Keratinocyte (primary cell): ENCODE measurements around the gene UNC119B. TPM values are rescaled to one million over a fixed set of nuclear protein-coding genes. Genes with fewer than 3 reads are reported as not detected.

ENCODE experiments used
- DNase-seq: peaks from one replicate; pipeline ENCODE4 v3.0.0-alpha.2; 2011; ENCODE audit warnings: low read depth, missing footprints, low spot score
- FAIRE-seq: peaks from 2 replicates; lab custom pipeline; 2011; peaks lifted over from hg19 to GRCh38; lab: Jason Lieb, UNC
- H2AFZ ChIP-seq: 2 replicates; pipeline ENCODE4 v1.6.0; 2012; ENCODE audit warnings: low read length, control low read depth, inconsistent platforms; ENCODE audit not compliant: control insufficient read depth
- H3K27ac ChIP-seq: 2 replicates; pipeline ENCODE4 v1.5.1; 2011; ENCODE audit warnings: low read length; ENCODE audit not compliant: control insufficient read depth, insufficient read depth
- H3K27me3 ChIP-seq: 3 replicates; pipeline ENCODE4 v1.6.0; 2011; ENCODE audit warnings: low read length; ENCODE audit not compliant: control insufficient read depth, insufficient read depth; ENCODE audit errors: extremely low read depth
- H3K36me3 ChIP-seq, 2 experiments: 2 replicates in 1 of 2; 3 replicates in 1 of 2; pipeline ENCODE4 v1.5.1; 2011; ENCODE audit warnings: low read length in 2 of 2, mild to moderate bottlenecking in 1 of 2; ENCODE audit not compliant: control insufficient read depth in 2 of 2, insufficient read depth in 2 of 2; ENCODE audit errors: extremely low read depth in 1 of 2
- H3K4me1 ChIP-seq: 3 replicates; pipeline ENCODE4 v1.5.1; 2011; ENCODE audit warnings: low read length; ENCODE audit not compliant: control insufficient read depth, insufficient read depth; ENCODE audit errors: extremely low read depth
- H3K4me2 ChIP-seq: 3 replicates; pipeline ENCODE4 v1.6.0; 2011; ENCODE audit warnings: low read depth, low read length; ENCODE audit not compliant: control insufficient read depth, insufficient read depth; ENCODE audit errors: extremely low read depth
- H3K4me3 ChIP-seq, 3 experiments: fragments of 200-600 bp in 1 of 3; sonication (generic) in 1 of 3; 2 replicates in 2 of 3; 3 replicates in 1 of 3; pipeline ENCODE4 v1.5.1; 2011 to 2016; ENCODE audit warnings: low read length in 3 of 3, mild to moderate bottlenecking in 3 of 3, control low read depth in 2 of 3, inconsistent platforms in 1 of 3, low read depth in 1 of 3, mixed read lengths in 1 of 3, mixed run types in 1 of 3, moderate library complexity in 1 of 3; ENCODE audit not compliant: control insufficient read depth in 2 of 3, insufficient read depth in 2 of 3; ENCODE audit errors: extremely low read depth in 1 of 3
- H3K79me2 ChIP-seq: 2 replicates; pipeline ENCODE4 v1.6.0; 2012; ENCODE audit warnings: low read length; ENCODE audit not compliant: control insufficient read depth, insufficient read depth
- H3K9ac ChIP-seq: 3 replicates; pipeline ENCODE4 v1.6.0; 2011; ENCODE audit warnings: low read length; ENCODE audit not compliant: control insufficient read depth, insufficient read depth; ENCODE audit errors: extremely low read depth
- H3K9me1 ChIP-seq: 3 replicates; pipeline ENCODE4 v1.6.0; 2011; ENCODE audit warnings: low read length; ENCODE audit not compliant: control insufficient read depth, insufficient read depth; ENCODE audit errors: extremely low read depth
- H3K9me3 ChIP-seq: 2 replicates; pipeline ENCODE4 v1.5.1; 2012; ENCODE audit warnings: low read depth, low read length; ENCODE audit not compliant: control insufficient read depth
- H4K20me1 ChIP-seq: 3 replicates; pipeline ENCODE4 v1.6.0; 2011; ENCODE audit warnings: low read length; ENCODE audit not compliant: control insufficient read depth, insufficient read depth; ENCODE audit errors: extremely low read depth
- CTCF ChIP-seq, 3 experiments: IDR thresholded peaks in 1 of 3; conservative IDR thresholded peaks in 1 of 3; optimal IDR thresholded peaks in 1 of 3; 2 replicates in 2 of 3; 3 replicates in 1 of 3; pipeline versions ENCODE3 to v1.5.1; 2011; ENCODE audit warnings: low read length in 3 of 3, mild to moderate bottlenecking in 3 of 3, moderate library complexity in 2 of 3, control low read depth in 1 of 3, inconsistent platforms in 1 of 3; ENCODE audit not compliant: insufficient read depth in 2 of 3; ENCODE audit errors: extremely low read depth in 1 of 3
- EZH2 ChIP-seq: IDR thresholded peaks from one replicate; pipeline ENCODE4 v1.6.1; 2012; ENCODE audit warnings: inconsistent platforms, mild to moderate bottlenecking, low read length, moderate library complexity
- dilution Hi-C: fragments of 300-500 bp; cut with MboI; formaldehyde crosslinking; loops from one replicate; pipeline ENCODE4 v1.7.0; 2020; ENCODE audit warnings: low sequenced_read_pairs; ENCODE audit not compliant: extremely low pct_ligation_motif_present
- polyA plus RNA-seq, 5 experiments: library from polyadenylated mRNA; depleted of rRNA in 3 of 5; stranded (reverse) in 3 of 5; stranded (forward) in 1 of 5; unstranded in 1 of 5; fragments of >200 nt; gene quantifications; 1 replicate in 1 of 5; 2 replicates in 3 of 5; 3 replicates in 1 of 5; pipeline versions ENCODE4 v1.2.1 to v1.2.3, GENCODE V29; 2011 to 2012; ENCODE audit warnings: missing spikeins in 2 of 5, low read depth in 1 of 5, low replicate concordance in 1 of 5

Gene UNC119B
- polyA plus RNA-seq, 1 donor (not counting 4 experiments of a cell fraction or from before 2014, with no cell fraction given), result 22.0 TPM

DNA sequence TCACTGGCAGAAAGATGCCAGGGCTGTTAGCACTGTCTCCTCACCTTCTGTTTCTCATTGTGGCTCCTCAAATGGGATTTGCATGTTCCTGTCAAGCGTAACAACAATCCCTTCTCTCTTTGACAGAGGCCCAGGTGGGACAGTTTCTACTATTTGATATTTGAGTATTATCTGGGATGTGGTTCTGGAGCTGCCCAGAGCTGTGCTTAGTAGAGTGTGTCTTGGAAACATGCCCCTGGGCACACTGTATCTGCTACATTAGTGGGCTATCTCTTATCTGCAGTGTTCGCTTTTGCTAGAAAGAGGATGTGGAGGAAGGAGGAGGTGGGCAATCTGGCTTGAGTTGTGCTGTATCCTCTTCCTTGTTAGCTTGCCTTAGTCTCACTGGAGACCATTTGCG is 11.6 kb downstream of the UNC119B start:
- Histone ChIP-seq H3K4me1 (peaks cover 14% of the 10 kb centered on the region), H3K27me3 (no peaks in the 10 kb centered on the region), H4K20me1 (no peaks in the 10 kb centered on the region), H3K9me3 (no peaks in the 10 kb centered on the region), H3K9me1 (no peaks in the 10 kb centered on the region), H3K9ac (no peak overlapping the region), H3K4me3 (no peak overlapping the region), H3K4me2 (no peak overlapping the region), H3K36me3 (peaks cover 27 to 40% of the 10 kb centered on the region in 2 experiments), H3K27ac (no peak overlapping the region), H3K79me2 (no peaks in the 10 kb centered on the region), H2AFZ (no peak overlapping the region)
- DNase-seq (no peak), FAIRE-seq (no peak)
- TF ChIP-seq CTCF (optimal IDR thresholded peaks at IDR 0.05 in 1 of 3, IDR thresholded peaks at IDR 0.05 in 1 of 3, conservative IDR thresholded peaks at IDR 0.05 in 1 of 3; ENCODE audit: extremely low read depth in 1 of 3, insufficient read depth in 2 of 3, low read length in 3 of 3), result no peak
- TF ChIP-seq EZH2, result no peak
- dilution Hi-C loops, result no loop called here

DNA sequence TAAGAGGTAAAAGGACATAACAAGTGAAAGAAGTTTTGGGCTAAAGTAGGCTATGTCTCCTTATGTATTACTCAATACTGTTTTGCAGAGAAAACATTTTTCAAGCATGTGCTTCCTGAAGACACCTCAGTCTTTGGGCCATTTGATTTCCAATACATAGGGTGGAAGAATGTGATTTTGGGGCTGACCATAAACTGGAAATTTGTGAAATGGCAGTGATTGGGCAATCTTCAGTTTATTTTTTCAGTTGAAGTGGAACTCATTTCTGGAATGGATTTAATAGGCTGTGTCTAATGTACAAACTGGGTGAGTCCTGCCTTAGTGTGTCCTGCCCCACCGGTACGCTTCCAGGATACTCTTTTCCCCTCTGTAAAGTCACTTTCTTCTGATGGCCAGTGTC is 12.5 kb downstream of the UNC119B start:
- H3K27ac ChIP-seq, result no peak overlapping the region
- no peaks in the 10 kb centered on the region for H3K9me1 ChIP-seq
- H3K4me1 ChIP-seq, result peaks cover 14% of the 10 kb centered on the region
- no peaks in the 10 kb centered on the region for H3K9me3 ChIP-seq
- no peak overlapping the region for H3K9ac ChIP-seq
- no peaks in the 10 kb centered on the region for H3K27me3 ChIP-seq
- FAIRE-seq, result no peak
- H4K20me1 ChIP-seq, result no peaks in the 10 kb centered on the region
- TF ChIP-seq EZH2, result no peak
- no peak for TF ChIP-seq CTCF (optimal IDR thresholded peaks at IDR 0.05 in 1 of 3, IDR thresholded peaks at IDR 0.05 in 1 of 3, conservative IDR thresholded peaks at IDR 0.05 in 1 of 3; ENCODE audit: extremely low read depth in 1 of 3, insufficient read depth in 2 of 3, low read length in 3 of 3)
- no peaks in the 10 kb centered on the region for H3K79me2 ChIP-seq
- no peak overlapping the region for H2AFZ ChIP-seq
- peaks cover 25 to 37% of the 10 kb centered on the region in 2 experiments for H3K36me3 ChIP-seq
- dilution Hi-C loops, result no loop called here
- H3K4me3 ChIP-seq, result no peak overlapping the region
- H3K4me2 ChIP-seq, result no peak overlapping the region
- no peak for DNase-seq
